Prostate gland (tissue), 2 donors: ENCODE measurements around the gene BATF. TPM values are rescaled to one million over a fixed set of nuclear protein-coding genes. Genes with fewer than 3 reads are reported as not detected.
A peak's percentile ranks its signal among the peaks of the same experiment; 100 is the strongest.

Experiments
- DNase-seq: peaks from one replicate; pipeline ENCODE4 v3.0.0-alpha.2; 2019; ENCODE audit warnings: low spot score
- H3K27ac ChIP-seq, 2 donors: fragments of 200-600 bp; sonication (generic); 2 replicates each; pipeline ENCODE4 v1.5.1; 2017 to 2019
- H3K27me3 ChIP-seq: fragments of 200-600 bp; sonication (generic); replicated peaks from 2 replicates; pipeline ENCODE4 v1.5.1; 2019; ENCODE audit not compliant: insufficient read depth
- H3K36me3 ChIP-seq, 2 donors: fragments of 200-600 bp; sonication (generic); 1 replicate in 1 of 2; 2 replicates in 1 of 2; pipeline versions ENCODE4 v1.5.1 to v1.8.1; 2017 to 2019
- H3K4me1 ChIP-seq: fragments of 200-600 bp; sonication (generic); replicated peaks from 2 replicates; pipeline ENCODE4 v1.5.1; 2019
- H3K4me3 ChIP-seq, 2 donors: fragments of 200-600 bp; sonication (generic); 2 replicates each; pipeline ENCODE4 v1.5.1; 2017 to 2019
- H3K9me3 ChIP-seq: fragments of 200-600 bp; sonication (generic); 2 replicates; pipeline ENCODE4 v1.5.1; 2017
- CTCF ChIP-seq, 4 experiments: fragments of 200-600 bp in 2 of 4; fragments of 450-650 bp in 2 of 4; sonication (generic) in 2 of 4; IDR thresholded peaks; 1 replicate in 3 of 4; 2 replicates in 1 of 4; pipeline ENCODE4 v1.5.1; 2016 to 2019; ENCODE audit warnings: antibody characterized with exemption in 4 of 4, mild to moderate bottlenecking in 2 of 4, moderate library complexity in 2 of 4
- POLR2A ChIP-seq: fragments of 450-650 bp; IDR thresholded peaks from one replicate; pipeline ENCODE4 v1.6.1; 2016; ENCODE audit warnings: antibody characterized with exemption, mild to moderate bottlenecking
- POLR2AphosphoS5 ChIP-seq: sonication (generic); formaldehyde crosslinking; IDR thresholded peaks from one replicate; pipeline ENCODE4 v1.6.1; 2017; ENCODE audit warnings: antibody characterized with exemption
- WGBS: methylation state at CpG from one replicate; pipeline ENCODE4 v1.1.5; 2018; 5-methylcytosine and 5-hydroxymethylcytosine counted together
- intact Hi-C: fragments of 100-400 bp; cut with DNase I; formaldehyde crosslinking; loops from one replicate; pipeline ENCODE4 v1.14.2; 2022
- total RNA-seq, 2 donors: library from RNA; depleted of rRNA; stranded (reverse); fragments of >200 nt; gene quantifications; one replicate each; pipeline ENCODE4 v1.1.0, GENCODE V29; 2016

The BATF gene
- total RNA-seq, 2 donors from 2014 or later = 3.1 to 11.8 TPM

- 94% methylated on average over 6 of the region's 6 CpGs for WGBS
- Histone ChIP-seq H3K4me1 (no peaks in the 10 kb centered on the region), H3K27me3 (no peaks in the 10 kb centered on the region), H3K27ac (no peak overlapping the region), H3K4me3 (no peak overlapping the region), H3K9me3 (no peaks in the 10 kb centered on the region), H3K36me3 (no peaks in the 10 kb centered on the region)
- intact Hi-C loops = no loop called here
- DNase-seq = no peak
- TF ChIP-seq CTCF (IDR thresholded peaks at IDR 0.05) = no peak
- no peak for TF ChIP-seq POLR2AphosphoS5
These were observed 46.5 kb downstream of the BATF start for GRCh38 chr14:75568791-75569190.

- 54% methylated on average over 2 of the region's 2 CpGs for WGBS
- Histone ChIP-seq H3K4me1 (no peaks in the 10 kb centered on the region), H3K27me3 (no peaks in the 10 kb centered on the region), H3K36me3 (no peaks in the 10 kb centered on the region), H3K9me3 (no peaks in the 10 kb centered on the region), H3K4me3 (no peak overlapping the region), H3K27ac (no peak overlapping the region)
- no peak for DNase-seq
- TF ChIP-seq POLR2AphosphoS5 = no peak
- TF ChIP-seq POLR2A = no peak
- no peak for TF ChIP-seq CTCF (IDR thresholded peaks at IDR 0.05)
- intact Hi-C loops = no loop called here
These were observed 48.5 kb downstream of the BATF start for GRCh38 chr14:75570797-75571196.

- DNase-seq = no peak
- TF ChIP-seq POLR2A = no peak
- no peak for TF ChIP-seq POLR2AphosphoS5
- TF ChIP-seq CTCF (IDR thresholded peaks at IDR 0.05) = no peak
- intact Hi-C loops = no loop called here
- H3K27ac ChIP-seq = no peak overlapping the region
- no peaks in the 10 kb centered on the region for H3K36me3 ChIP-seq
- H3K4me3 ChIP-seq = no peak overlapping the region
- no peaks in the 10 kb centered on the region for H3K27me3 ChIP-seq
- no peaks in the 10 kb centered on the region for H3K4me1 ChIP-seq
- WGBS = 64% methylated on average over 6 of the region's 6 CpGs
- no peaks in the 10 kb centered on the region for H3K9me3 ChIP-seq
These were observed 49.8 kb downstream of the BATF start for GRCh38 chr14:75572104-75572503.

- H3K4me1 ChIP-seq = peaks cover 7% of the 10 kb centered on the region
- no peak overlapping the region for H3K4me3 ChIP-seq
- H3K27ac ChIP-seq = no peak overlapping the region
- TF ChIP-seq CTCF (IDR thresholded peaks at IDR 0.05) (no peak), POLR2AphosphoS5 (no peak), POLR2A (no peak)
- WGBS = 70% methylated on average over 3 of the region's 3 CpGs
- no peaks in the 10 kb centered on the region for H3K36me3 ChIP-seq
- DNase-seq = no peak
- H3K9me3 ChIP-seq = no peaks in the 10 kb centered on the region
- intact Hi-C loops = no loop called here
- no peaks in the 10 kb centered on the region for H3K27me3 ChIP-seq
These were observed 54.8 kb downstream of the BATF start for GRCh38 chr14:75577090-75577489.

- no peaks in the 10 kb centered on the region for H3K27me3 ChIP-seq
- H3K9me3 ChIP-seq = no peaks in the 10 kb centered on the region
- TF ChIP-seq POLR2A (no peak), POLR2AphosphoS5 (peak; percentile 40), CTCF (IDR thresholded peaks at IDR 0.05) (peak; percentile 41 to 86 (median 81))
- peak; percentile 88 for DNase-seq
- H3K27ac ChIP-seq = peak overlapping the region; percentile 73 to 83
- peaks cover 7% of the 10 kb centered on the region for H3K4me1 ChIP-seq
- peak overlapping the region; percentile 31 to 53 for H3K4me3 ChIP-seq
- no peaks in the 10 kb centered on the region for H3K36me3 ChIP-seq
- intact Hi-C loops = loop anchor here (1.0 kb wide), 1 partner anchor 77 kb away; no protein-coding TSS in a partner anchor
- WGBS = 0% methylated on average over 16 of the region's 16 CpGs
These were observed 55.4 kb downstream of the BATF start for GRCh38 chr14:75577729-75578101.
